Camera-type eye (tissue), 1 donor: ENCODE measurements around the gene BDH1. TPM values are rescaled to one million over a fixed set of nuclear protein-coding genes. Genes with fewer than 3 reads are reported as not detected.

Source experiments
- total RNA-seq: library from RNA; depleted of rRNA; stranded (reverse); fragments of >200 nt; gene quantifications from one replicate; pipeline ENCODE4 v1.2.3, GENCODE V29; 2014

BDH1 gene
- 23.8 TPM for total RNA-seq

GRCh38 chr3:197555281-197556261, at the start of gene BDH1:
TSS of gene BDH1 (minus strand) at chr3:197555968. CDS start at chr3:197546443, 9,525 bp downstream.

Other genes starting within 250 kb of the BDH1 start
- gene RUBCN, start 180.9 kb upstream of the BDH1 start, total RNA-seq: 21.6 TPM
- 69.6 TPM for gene FYTTD1, start 193.9 kb upstream of the BDH1 start, total RNA-seq
- gene LRCH3, start 235.3 kb upstream of the BDH1 start, total RNA-seq: 118 TPM